ENCODE measurements around the gene SMOC1.

The SMOC1 gene

GRCh38 chr14:69945347-69945746 lies 66.1 kb downstream of the SMOC1 start:
- no peaks in the 10 kb centered on the region; the same call in 1 of the 2 replicates for H3K9me3 ChIP-seq (ENCODE audit: insufficient read depth, low read length)
- no peak overlapping the region for H3K27ac ChIP-seq (ENCODE audit: low read length)
- H3K4me3 ChIP-seq (ENCODE audit: low read length): no peak overlapping the region
- no peaks in the 10 kb centered on the region for H3K4me1 ChIP-seq (ENCODE audit: low read length)
- peaks cover 28% of the 10 kb centered on the region for H3K27me3 ChIP-seq (ENCODE audit: low read depth, low read length)
- H3K79me2 ChIP-seq (ENCODE audit: low read length): no peaks in the 10 kb centered on the region
- no peaks in the 10 kb centered on the region for H4K20me1 ChIP-seq (ENCODE audit: insufficient read depth, low read length)
- no peak overlapping the region for H3K4me2 ChIP-seq (ENCODE audit: low read length)
- H3K9ac ChIP-seq (ENCODE audit: low read length): no peak overlapping the region
- H2AFZ ChIP-seq (ENCODE audit: low read depth, low read length): no peak overlapping the region
- no peaks in the 10 kb centered on the region for H3K36me3 ChIP-seq (replicated peaks; ENCODE audit: low read depth, low read length)
- TF ChIP-seq CTCF (IDR thresholded peaks at IDR 0.05; ENCODE audit: low read depth, low read length) (no peak), EZH2phosphoT487 (IDR thresholded peaks at IDR 0.05; ENCODE audit: low read depth) (no peak)

- no peak overlapping the region for H3K27ac ChIP-seq (ENCODE audit: low read length)
- no peak overlapping the region for H2AFZ ChIP-seq (ENCODE audit: low read depth, low read length)
- H3K4me2 ChIP-seq (ENCODE audit: low read length): no peak overlapping the region
- H3K4me1 ChIP-seq (ENCODE audit: low read length): no peaks in the 10 kb centered on the region
- H3K9me3 ChIP-seq (ENCODE audit: insufficient read depth, low read length): no peaks in the 10 kb centered on the region; the same call in 1 of the 2 replicates
- H3K4me3 ChIP-seq (ENCODE audit: low read length): no peak overlapping the region
- no peaks in the 10 kb centered on the region for H4K20me1 ChIP-seq (ENCODE audit: insufficient read depth, low read length)
- H3K9ac ChIP-seq (ENCODE audit: low read length): no peak overlapping the region
- no peak for TF ChIP-seq EZH2phosphoT487 (IDR thresholded peaks at IDR 0.05; ENCODE audit: low read depth)
- no peak for TF ChIP-seq CTCF (IDR thresholded peaks at IDR 0.05; ENCODE audit: low read depth, low read length)
- H3K27me3 ChIP-seq (ENCODE audit: low read depth, low read length): peaks cover 24% of the 10 kb centered on the region
- H3K36me3 ChIP-seq (replicated peaks; ENCODE audit: low read depth, low read length): no peaks in the 10 kb centered on the region
- H3K79me2 ChIP-seq (ENCODE audit: low read length): no peaks in the 10 kb centered on the region
Measured at GRCh38 chr14:69945912-69946311, 66.7 kb downstream of the SMOC1 start.

GRCh38 chr14:69948351-69948750 lies 69.1 kb downstream of the SMOC1 start:
- Histone ChIP-seq H3K27me3 (ENCODE audit: low read depth, low read length) (peaks cover 9% of the 10 kb centered on the region; the same call in 1 of the 2 replicates), H3K4me1 (ENCODE audit: low read length) (no peaks in the 10 kb centered on the region), H3K79me2 (ENCODE audit: low read length) (no peaks in the 10 kb centered on the region), H3K4me3 (ENCODE audit: low read length) (no peak overlapping the region), H3K27ac (ENCODE audit: low read length) (no peak overlapping the region), H4K20me1 (ENCODE audit: insufficient read depth, low read length) (no peaks in the 10 kb centered on the region), H2AFZ (ENCODE audit: low read depth, low read length) (no peak overlapping the region), H3K4me2 (ENCODE audit: low read length) (no peak overlapping the region), H3K9ac (ENCODE audit: low read length) (no peak overlapping the region), H3K9me3 (ENCODE audit: insufficient read depth, low read length) (no peaks in the 10 kb centered on the region; the same call in 1 of the 2 replicates), H3K36me3 (replicated peaks; ENCODE audit: low read depth, low read length) (no peaks in the 10 kb centered on the region)
- TF ChIP-seq CTCF (IDR thresholded peaks at IDR 0.05; ENCODE audit: low read depth, low read length) (no peak), EZH2phosphoT487 (IDR thresholded peaks at IDR 0.05; ENCODE audit: low read depth) (no peak)

GRCh38 chr14:69951263-69951662 lies 72.0 kb downstream of the SMOC1 start:
- Histone ChIP-seq H3K9me3 (ENCODE audit: insufficient read depth, low read length) (no peaks in the 10 kb centered on the region), H3K27ac (ENCODE audit: low read length) (no peak overlapping the region), H4K20me1 (ENCODE audit: insufficient read depth, low read length) (no peaks in the 10 kb centered on the region), H3K79me2 (ENCODE audit: low read length) (no peaks in the 10 kb centered on the region), H3K9ac (ENCODE audit: low read length) (no peak overlapping the region), H3K4me1 (ENCODE audit: low read length) (no peaks in the 10 kb centered on the region), H3K4me3 (ENCODE audit: low read length) (no peak overlapping the region), H3K27me3 (ENCODE audit: low read depth, low read length) (peaks cover 8% of the 10 kb centered on the region; the same call in 1 of the 2 replicates), H2AFZ (ENCODE audit: low read depth, low read length) (no peak overlapping the region), H3K4me2 (ENCODE audit: low read length) (no peak overlapping the region), H3K36me3 (replicated peaks; ENCODE audit: low read depth, low read length) (no peaks in the 10 kb centered on the region)
- TF ChIP-seq CTCF (IDR thresholded peaks at IDR 0.05; ENCODE audit: low read depth, low read length) (no peak), EZH2phosphoT487 (IDR thresholded peaks at IDR 0.05; ENCODE audit: low read depth) (no peak)
